Smooth muscle cell (in vitro differentiated cells): ENCODE data around the gene PSMA7. TPM values are rescaled to one million over a fixed set of nuclear protein-coding genes. Genes with fewer than 3 reads are reported as not detected.

Experiments used
- DNase-seq: peaks from one replicate; lab custom pipeline; 2025; ENCODE audit not compliant: unreplicated experiment; lab: John Stamatoyannopoulos, UW
- H2AFZ ChIP-seq: fragments of 200-600 bp; sonication (generic); 2 replicates; pipeline ENCODE4 v1.6.0; 2016; ENCODE audit warnings: antibody characterized with exemption, low read depth, mild to moderate bottlenecking
- H3F3A ChIP-seq: fragments of 200-600 bp; sonication (generic); 2 replicates; pipeline ENCODE4 v1.6.0; 2017; ENCODE audit warnings: antibody characterized with exemption, low read depth
- H3K27ac ChIP-seq: fragments of 200-600 bp; sonication (generic); 2 replicates; pipeline ENCODE4 v1.5.1; 2016; ENCODE audit warnings: low read depth, mild to moderate bottlenecking
- H3K27me3 ChIP-seq: fragments of 200-600 bp; sonication (generic); 2 replicates; pipeline ENCODE4 v1.6.1; 2016; ENCODE audit warnings: low read depth, mild to moderate bottlenecking
- H3K36me3 ChIP-seq: fragments of 200-600 bp; sonication (generic); 2 replicates; pipeline ENCODE4 v1.5.1; 2016; ENCODE audit warnings: low read depth
- H3K4me1 ChIP-seq: fragments of 200-600 bp; sonication (generic); 2 replicates; pipeline ENCODE4 v1.5.1; 2016; ENCODE audit warnings: low read depth
- H3K4me2 ChIP-seq: fragments of 200-600 bp; sonication (generic); 2 replicates; pipeline ENCODE4 v1.6.0; 2016; ENCODE audit warnings: mild to moderate bottlenecking
- H3K4me3 ChIP-seq: fragments of 200-600 bp; sonication (generic); 2 replicates; pipeline ENCODE4 v1.5.1; 2016; ENCODE audit warnings: mild to moderate bottlenecking
- H3K79me2 ChIP-seq: fragments of 200-600 bp; sonication (generic); 2 replicates; pipeline ENCODE4 v1.6.0; 2016; ENCODE audit warnings: low read depth, mild to moderate bottlenecking
- H3K9ac ChIP-seq: fragments of 200-600 bp; sonication (generic); 2 replicates; pipeline ENCODE4 v1.6.0; 2016; ENCODE audit warnings: low read depth
- H3K9me3 ChIP-seq: fragments of 200-600 bp; sonication (generic); replicated peaks from 2 replicates; pipeline ENCODE4 v1.5.1; 2016; ENCODE audit warnings: low read depth
- H4K20me1 ChIP-seq: fragments of 200-600 bp; sonication (generic); 2 replicates; pipeline ENCODE4 v1.6.0; 2016; ENCODE audit warnings: low read depth
- WGBS: methylation state at CpG from one replicate; pipeline ENCODE4 v1.1.7; 2016; ENCODE audit warnings: low lambda C conversion rate; 5-methylcytosine and 5-hydroxymethylcytosine counted together
- polyA plus RNA-seq: library from polyadenylated mRNA; unstranded; fragments of >200 nt; fragmentation: Nextera tagmentation; extraction: Ambion mirVana; gene quantifications from 2 replicates; pipeline ENCODE4 v1.2.1, GENCODE V29; 2016
- total RNA-seq: library from RNA; depleted of rRNA; stranded (reverse); fragments of >200 nt; gene quantifications from 2 replicates; pipeline ENCODE4 v1.2.3, GENCODE V29; 2014
- TF ChIP-seq, protein P1 (sequence below): fragments of 200-600 bp; sonication (generic); IDR thresholded peaks from 2 replicates; pipeline ENCODE4 v1.5.1; 2017; ENCODE audit warnings: borderline replicate concordance, mild to moderate bottlenecking, antibody characterized with exemption; ENCODE audit not compliant: insufficient read depth, poor library complexity, severe bottlenecking

The PSMA7 gene
- total and polyA plus RNA-seq, 2 experiments from 2014 or later = 297 to 473 TPM

DNA sequence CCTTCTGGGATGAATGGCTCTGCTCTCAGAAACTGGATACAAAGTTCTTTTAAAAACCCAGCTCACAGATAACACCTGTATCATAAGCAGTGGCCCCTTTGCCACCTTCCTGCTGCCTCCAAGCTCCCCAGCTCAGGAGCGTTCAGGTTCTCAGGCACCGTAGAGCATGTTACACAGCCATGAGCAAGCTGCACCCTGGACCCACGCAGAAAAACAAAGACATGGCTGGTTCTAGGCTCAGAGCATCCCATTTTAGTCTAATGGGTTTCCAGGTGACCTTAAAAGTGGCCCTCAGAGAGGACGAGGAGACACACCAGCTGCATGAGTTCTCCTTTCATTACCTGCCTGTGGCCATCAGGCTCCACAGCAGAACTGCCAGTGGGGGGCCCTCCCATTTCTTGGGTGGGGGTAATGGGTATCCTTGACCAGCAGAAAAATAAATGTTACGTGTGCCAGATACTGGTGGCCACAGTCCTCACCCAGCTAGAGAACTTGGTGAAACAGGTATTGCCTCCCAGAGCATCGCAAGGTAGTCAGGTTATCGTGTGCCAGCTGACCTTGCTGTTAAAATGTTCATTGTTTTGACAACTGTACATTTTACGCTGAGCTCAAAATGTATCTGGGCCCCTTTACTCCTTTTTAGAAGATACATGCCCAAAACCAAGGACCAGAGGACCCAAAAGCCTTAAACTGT lies 7.5 kb downstream of the PSMA7 start:
- H3K9me3 ChIP-seq = no peaks in the 10 kb centered on the region
- H2AFZ ChIP-seq = no peak overlapping the region
- 98% methylated on average over 8 of the region's 8 CpGs for WGBS
- no peaks in the 10 kb centered on the region for H3K4me1 ChIP-seq
- no peak overlapping the region for H3K9ac ChIP-seq
- no peak for DNase-seq
- H3K4me3 ChIP-seq = no peak overlapping the region
- H3K27ac ChIP-seq = no peak overlapping the region
- H3K79me2 ChIP-seq = peaks cover 20% of the 10 kb centered on the region
- H3K36me3 ChIP-seq = no peaks in the 10 kb centered on the region
- peaks cover 57% of the 10 kb centered on the region for H3F3A ChIP-seq
- H4K20me1 ChIP-seq = peaks cover 79% of the 10 kb centered on the region
- H3K4me2 ChIP-seq = no peak overlapping the region
- H3K27me3 ChIP-seq = no peaks in the 10 kb centered on the region
- TF ChIP-seq, protein P1, sequence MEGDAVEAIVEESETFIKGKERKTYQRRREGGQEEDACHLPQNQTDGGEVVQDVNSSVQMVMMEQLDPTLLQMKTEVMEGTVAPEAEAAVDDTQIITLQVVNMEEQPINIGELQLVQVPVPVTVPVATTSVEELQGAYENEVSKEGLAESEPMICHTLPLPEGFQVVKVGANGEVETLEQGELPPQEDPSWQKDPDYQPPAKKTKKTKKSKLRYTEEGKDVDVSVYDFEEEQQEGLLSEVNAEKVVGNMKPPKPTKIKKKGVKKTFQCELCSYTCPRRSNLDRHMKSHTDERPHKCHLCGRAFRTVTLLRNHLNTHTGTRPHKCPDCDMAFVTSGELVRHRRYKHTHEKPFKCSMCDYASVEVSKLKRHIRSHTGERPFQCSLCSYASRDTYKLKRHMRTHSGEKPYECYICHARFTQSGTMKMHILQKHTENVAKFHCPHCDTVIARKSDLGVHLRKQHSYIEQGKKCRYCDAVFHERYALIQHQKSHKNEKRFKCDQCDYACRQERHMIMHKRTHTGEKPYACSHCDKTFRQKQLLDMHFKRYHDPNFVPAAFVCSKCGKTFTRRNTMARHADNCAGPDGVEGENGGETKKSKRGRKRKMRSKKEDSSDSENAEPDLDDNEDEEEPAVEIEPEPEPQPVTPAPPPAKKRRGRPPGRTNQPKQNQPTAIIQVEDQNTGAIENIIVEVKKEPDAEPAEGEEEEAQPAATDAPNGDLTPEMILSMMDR = no peak

DNA sequence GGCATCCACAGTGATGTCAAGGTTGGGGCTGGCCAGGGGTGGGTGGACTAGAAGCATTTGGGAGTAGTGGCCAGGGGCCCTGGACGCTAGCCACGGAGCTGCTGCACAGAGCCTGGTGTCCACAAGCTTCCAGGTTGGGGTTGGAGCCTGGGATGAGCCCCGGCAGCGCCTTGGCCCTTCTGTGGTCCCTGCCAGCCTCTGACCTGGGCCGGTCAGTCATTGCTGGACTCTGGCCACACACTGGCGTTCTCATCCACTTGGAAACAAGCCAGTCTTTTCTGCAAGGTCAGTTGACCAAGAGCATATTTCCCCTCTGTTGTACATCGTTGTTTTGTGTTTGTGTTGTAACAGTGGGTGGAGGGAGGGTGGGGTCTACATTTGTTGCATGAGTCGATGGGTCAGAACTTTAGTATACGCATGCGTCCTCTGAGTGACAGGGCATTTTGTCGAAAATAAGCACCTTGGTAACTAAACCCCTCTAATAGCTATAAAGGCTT lies 8.4 kb downstream of the PSMA7 start:
- Histone ChIP-seq H3K27ac (no peak overlapping the region), H3K79me2 (peaks cover 16% of the 10 kb centered on the region), H3K27me3 (no peaks in the 10 kb centered on the region), H3F3A (peaks cover 49% of the 10 kb centered on the region), H3K36me3 (peaks cover 3% of the 10 kb centered on the region), H3K4me1 (no peaks in the 10 kb centered on the region), H4K20me1 (peaks cover 70% of the 10 kb centered on the region), H3K9ac (no peak overlapping the region), H3K9me3 (no peaks in the 10 kb centered on the region), H3K4me3 (no peak overlapping the region), H2AFZ (no peak overlapping the region), H3K4me2 (no peak overlapping the region)
- 92% methylated on average over 11 of the region's 11 CpGs for WGBS
- no peak for DNase-seq
- TF ChIP-seq, protein P1 = no peak

GRCh38 chr20:62133864-62134263 lies 9.3 kb downstream of the PSMA7 start:
- DNase-seq = no peak
- Histone ChIP-seq H3K4me1 (no peaks in the 10 kb centered on the region), H2AFZ (no peak overlapping the region), H3K9me3 (no peaks in the 10 kb centered on the region), H3K36me3 (peaks cover 3% of the 10 kb centered on the region), H3K9ac (no peak overlapping the region), H3K27me3 (no peaks in the 10 kb centered on the region), H3F3A (peaks cover 40% of the 10 kb centered on the region), H3K4me3 (no peak overlapping the region), H4K20me1 (peaks cover 70% of the 10 kb centered on the region), H3K4me2 (no peak overlapping the region), H3K27ac (no peak overlapping the region), H3K79me2 (peaks cover 6% of the 10 kb centered on the region)
- 92% methylated on average over 12 of the region's 12 CpGs for WGBS
- TF ChIP-seq, protein P1 = no peak
